AG04449 (cell line): ENCODE results near the gene TEPSIN.
"Not testable (repeated sequence)": the region's sequence is repeated elsewhere in the genome, so short reads cannot be mapped to it uniquely, and the experiment has no call there.

Source experiments
- CTCF ChIA-PET: fragments of 350-600 bp; formaldehyde crosslinking; extraction: SDS; loops from one replicate; lab custom pipeline; 2021; ENCODE audit warnings: antibody characterized with exemption; lab: Yijun Ruan, JAX
- POLR2A ChIA-PET: fragments of 400-600, 350-600 bp; formaldehyde crosslinking; extraction: SDS; loops from one replicate; lab custom pipeline; 2020; ENCODE audit warnings: antibody characterized with exemption, inconsistent platforms; lab: Yijun Ruan, JAX
- DNase-seq: peaks from one replicate; pipeline ENCODE4 v3.0.0-alpha.2; 2010; ENCODE audit warnings: low read depth, low spot score
- H3K4me3 ChIP-seq: 2 replicates; pipeline ENCODE4 v1.5.1; 2011; ENCODE audit warnings: low read depth, mild to moderate bottlenecking, control low read depth, low read length
- CTCF ChIP-seq: IDR thresholded peaks from one replicate; pipeline ENCODE4 v1.5.1; 2011; ENCODE audit warnings: mild to moderate bottlenecking, moderate library complexity, low read length, control low read depth, inconsistent platforms; ENCODE audit not compliant: insufficient read depth; ENCODE audit errors: missing control alignments

Gene TEPSIN

GRCh38 chr17:81230043-81230820 lies 8.6 kb downstream of the TEPSIN start:
- no peak overlapping the region for H3K4me3 ChIP-seq
- TF ChIP-seq CTCF: peak; percentile 19
- DNase-seq: no peak
- CTCF ChIA-PET: interaction anchor here (2.0 kb wide), 1 partner anchor 88 kb away, joined by 6 read pairs; no protein-coding TSS in a partner anchor
- POLR2A ChIA-PET: no interaction called here

- ChIA-PET POLR2A (no interaction called here), CTCF (interaction anchor here (2.0 kb wide), 1 partner anchor 88 kb away, joined by 6 read pairs; no protein-coding TSS in a partner anchor)
- no peak for TF ChIP-seq CTCF
- no peak overlapping the region for H3K4me3 ChIP-seq
- DNase-seq: no peak
Observed at GRCh38 chr17:81229666-81229920, 9.3 kb downstream of the TEPSIN start.

- DNase-seq: no peak
- POLR2A ChIA-PET: no interaction called here
- no peak for TF ChIP-seq CTCF
- no peak overlapping the region for H3K4me3 ChIP-seq
- CTCF ChIA-PET: interaction anchor here (1.1 to 2.0 kb wide), 2 partner anchors 64 to 87 kb away, joined by 3 to 6 read pairs; no protein-coding TSS in a partner anchor
Observed at GRCh38 chr17:81228834-81229665, 9.8 kb downstream of the TEPSIN start.

GRCh38 chr17:81228420-81228819 lies 10.4 kb downstream of the TEPSIN start:
- ChIA-PET POLR2A (no interaction called here), CTCF (interaction anchor here (1.1 kb wide), 1 partner anchor 64 kb away, joined by 3 read pairs; no protein-coding TSS in a partner anchor)
- DNase-seq: no peak
- H3K4me3 ChIP-seq: no peak overlapping the region
- TF ChIP-seq CTCF: no peak

GRCh38 chr17:81227630-81228029 lies 11.2 kb downstream of the TEPSIN start:
- DNase-seq, POLR2A ChIA-PET, H3K4me3 ChIP-seq: not testable (repeated sequence)
- CTCF ChIA-PET: interaction anchor here (0.7 kb wide), 1 partner anchor 11 kb away, joined by 4 read pairs; the partner anchor contains the start of genes NDUFAF8 and TEPSIN

GRCh38 chr17:81223762-81224130 lies 15.1 kb downstream of the TEPSIN start:
- ChIA-PET POLR2A (no interaction called here), CTCF (interaction anchor here (1.5 kb wide), 1 partner anchor 17 kb away, joined by 5 read pairs; no protein-coding TSS in a partner anchor)
- no peak for DNase-seq
- H3K4me3 ChIP-seq: peak overlapping the region; percentile 60
- no peak for TF ChIP-seq CTCF
